H1 (cell line): ENCODE data around the gene PCSK4. TPM values are rescaled to one million over a fixed set of nuclear protein-coding genes. Genes with fewer than 3 reads are reported as not detected.

ENCODE experiments used
- MAFK ChIP-seq: IDR thresholded peaks from 2 replicates; pipeline ENCODE4 v1.6.1; 2012; ENCODE audit warnings: low read depth, mild to moderate bottlenecking, improper control_type of control experiment, low read length
- TAF7 ChIP-seq: optimal IDR thresholded peaks from 2 replicates; pipeline ENCODE3; 2011; ENCODE audit warnings: low read depth, mild to moderate bottlenecking, inconsistent platforms, low read length, moderate library complexity, borderline replicate concordance
- USF2 ChIP-seq: IDR thresholded peaks from 2 replicates; pipeline ENCODE4 v1.6.1; 2011; ENCODE audit warnings: low read length, improper control_type of control experiment
- polyA plus RNA-seq, 7 experiments: library from polyadenylated mRNA; depleted of rRNA in 3 of 7; stranded (reverse) in 5 of 7; unstranded in 2 of 7; fragments of >200 nt in 5 of 7; fragments of 200-250 nt in 2 of 7; gene quantifications; 1 replicate in 5 of 7; 2 replicates in 1 of 7; 4 replicates in 1 of 7; pipeline versions ENCODE4 v1.2.1 to v1.2.3, GENCODE V29; 2011 to 2013; ENCODE audit warnings: missing spikeins in 2 of 7, mixed read lengths in 2 of 7
- total RNA-seq: library from RNA; stranded (reverse); fragmentation: NEBNext Ultra II Directional; extraction: Animal tissue kit (Norgen Biotek cat#: 25700); gene quantifications from 2 replicates; pipeline ENCODE4 v1.2.1, GENCODE V29; 2021

PCSK4 gene
- total and polyA plus RNA-seq, 2 of the 8 experiments (the other 6 are each of a cell fraction or from before 2014, with no cell fraction given): 9.8 to 10.7 TPM

DNA sequence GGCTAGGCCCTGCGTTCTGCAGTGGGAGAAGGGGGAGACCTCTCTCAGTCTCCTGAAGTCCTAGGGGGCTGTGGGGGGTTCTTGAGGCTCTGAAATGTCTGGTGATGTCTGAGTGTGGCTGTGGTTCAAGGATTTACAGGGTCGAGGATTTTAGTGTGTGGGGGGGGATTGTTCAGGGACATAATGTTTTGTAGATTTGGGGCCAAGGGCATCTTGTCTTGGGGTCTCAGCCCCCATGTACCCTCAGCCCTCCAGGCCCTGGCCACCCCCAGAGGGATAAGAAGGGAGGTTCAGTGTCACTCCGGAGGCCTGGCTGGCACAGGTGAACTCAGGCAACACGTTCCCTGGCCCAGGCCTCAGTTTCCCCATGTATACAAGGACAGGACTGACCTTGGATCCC lies 42.6 kb downstream of the PCSK4 start (continued):
- TF ChIP-seq TAF7 (no peak), USF2 (no peak), MAFK (no peak)
